Large intestine (tissue), 3 donors: ENCODE measurements around the gene TTI1. TPM values are rescaled to one million over a fixed set of nuclear protein-coding genes. Genes with fewer than 3 reads are reported as not detected.

Source experiments
- DNase-seq, 2 donors: peaks; one replicate each; pipeline versions ENCODE4 v3.0.0 to v3.0.0-alpha.2; 2013
- H3K27ac ChIP-seq: one replicate; pipeline ENCODE4 v1.5.1; 2013; ENCODE audit warnings: low read length
- H3K27me3 ChIP-seq: 2 replicates; pipeline ENCODE4 v1.6.1; 2013; ENCODE audit warnings: low read length; ENCODE audit not compliant: control insufficient read depth, insufficient read depth
- H3K36me3 ChIP-seq: 2 replicates; pipeline ENCODE4 v1.6.1; 2013; ENCODE audit warnings: low read length; ENCODE audit not compliant: control insufficient read depth, insufficient read depth
- H3K4me1 ChIP-seq: one replicate; pipeline ENCODE4 v1.6.1; 2013; ENCODE audit warnings: low read length; ENCODE audit not compliant: control insufficient read depth, insufficient read depth
- H3K4me3 ChIP-seq: one replicate; pipeline ENCODE4 v1.5.1; 2013; ENCODE audit warnings: low read length
- H3K9me3 ChIP-seq: one replicate; pipeline ENCODE4 v1.6.1; 2013; ENCODE audit warnings: mild to moderate bottlenecking, low read depth, low read length, moderate library complexity; ENCODE audit not compliant: control insufficient read depth
- WGBS: methylation state at CpG from one replicate; pipeline ENCODE4 v1.1.5; 2013; ENCODE audit warnings: low lambda C conversion rate; ENCODE audit not compliant: insufficient coverage; 5-methylcytosine and 5-hydroxymethylcytosine counted together
- polyA plus RNA-seq: library from polyadenylated mRNA; unstranded; fragments of 120-200 nt; gene quantifications from one replicate; pipeline ENCODE4 v1.2.1, GENCODE V29; 2013

Gene TTI1
- polyA plus RNA-seq, 1 donor = 20.3 TPM

GRCh38 chr20:38034108-38034649 is 923 bp upstream of the TTI1 start:
- peaks cover 12% of the 10 kb centered on the region for H3K36me3 ChIP-seq
- peak in 1 of 2 donors; percentile 11 for DNase-seq
- H3K4me1 ChIP-seq = peaks cover 17% of the 10 kb centered on the region
- H3K27ac ChIP-seq = peak overlapping the region; percentile 86
- WGBS = no CpG with 5 or more reads among the region's 14 CpGs
- H3K27me3 ChIP-seq = no peaks in the 10 kb centered on the region
- peak overlapping the region; percentile 92 for H3K4me3 ChIP-seq
- no peaks in the 10 kb centered on the region for H3K9me3 ChIP-seq

- no peaks in the 10 kb centered on the region for H3K27me3 ChIP-seq
- H3K36me3 ChIP-seq = peaks cover 12% of the 10 kb centered on the region
- peak overlapping the region; percentile 92 for H3K4me3 ChIP-seq
- H3K4me1 ChIP-seq = peaks cover 17% of the 10 kb centered on the region
- H3K9me3 ChIP-seq = no peaks in the 10 kb centered on the region
- peak overlapping the region; percentile 86 for H3K27ac ChIP-seq
- 10% methylated on average over 4 of the region's 28 CpGs for WGBS
- DNase-seq = peak in 1 of 2 donors; percentile 8
These were observed 499 bp downstream of the TTI1 start for GRCh38 chr20:38032585-38033329.

GRCh38 chr20:38031957-38032356 is 1.3 kb downstream of the TTI1 start:
- no peak overlapping the region for H3K27ac ChIP-seq
- 100% methylated on average over 1 of the region's 3 CpGs for WGBS
- H3K4me1 ChIP-seq = peaks cover 17% of the 10 kb centered on the region
- H3K36me3 ChIP-seq = peaks cover 12% of the 10 kb centered on the region
- H3K4me3 ChIP-seq = no peak overlapping the region
- H3K27me3 ChIP-seq = no peaks in the 10 kb centered on the region
- no peaks in the 10 kb centered on the region for H3K9me3 ChIP-seq
- no peak for DNase-seq

GRCh38 chr20:38029453-38029852 is 3.8 kb downstream of the TTI1 start:
- no peak for DNase-seq
- Histone ChIP-seq H3K4me3 (no peak overlapping the region), H3K36me3 (peaks cover 5% of the 10 kb centered on the region), H3K4me1 (peaks cover 3% of the 10 kb centered on the region), H3K27ac (no peak overlapping the region), H3K27me3 (no peaks in the 10 kb centered on the region), H3K9me3 (no peaks in the 10 kb centered on the region)
- WGBS = 79% methylated on average over 2 of the region's 3 CpGs

GRCh38 chr20:38024496-38024895 is 8.8 kb downstream of the TTI1 start:
- Histone ChIP-seq H3K36me3 (peaks cover 7% of the 10 kb centered on the region), H3K27me3 (no peaks in the 10 kb centered on the region), H3K27ac (no peak overlapping the region), H3K4me1 (no peaks in the 10 kb centered on the region), H3K9me3 (no peaks in the 10 kb centered on the region), H3K4me3 (no peak overlapping the region)
- no peak for DNase-seq
- WGBS = no CpG with 5 or more reads among the region's 5 CpGs

GRCh38 chr20:38023181-38024001 is 9.9 kb downstream of the TTI1 start:
- Histone ChIP-seq H3K4me1 (no peaks in the 10 kb centered on the region), H3K27ac (no peak overlapping the region), H3K9me3 (peaks cover 9% of the 10 kb centered on the region), H3K36me3 (peaks cover 13% of the 10 kb centered on the region), H3K27me3 (no peaks in the 10 kb centered on the region), H3K4me3 (no peak overlapping the region)
- 100% methylated on average over 2 of the region's 5 CpGs for WGBS
- DNase-seq = peak in 1 of 2 donors; percentile 9

GRCh38 chr20:38021087-38021772 is 12.0 kb downstream of the TTI1 start:
- peaks cover 15% of the 10 kb centered on the region for H3K9me3 ChIP-seq
- no CpG with 5 or more reads among the region's 2 CpGs for WGBS
- peaks cover 23% of the 10 kb centered on the region for H3K36me3 ChIP-seq
- no peak overlapping the region for H3K27ac ChIP-seq
- DNase-seq = no peak
- no peak overlapping the region for H3K4me3 ChIP-seq
- H3K4me1 ChIP-seq = no peaks in the 10 kb centered on the region
- H3K27me3 ChIP-seq = no peaks in the 10 kb centered on the region

GRCh38 chr20:38018385-38018784 is 14.9 kb downstream of the TTI1 start:
- DNase-seq = no peak
- no peaks in the 10 kb centered on the region for H3K27me3 ChIP-seq
- H3K36me3 ChIP-seq = peaks cover 32% of the 10 kb centered on the region
- peaks cover 15% of the 10 kb centered on the region for H3K9me3 ChIP-seq
- no peak overlapping the region for H3K4me3 ChIP-seq
- no peak overlapping the region for H3K27ac ChIP-seq
- WGBS = 100% methylated on average over 2 of the region's 2 CpGs
- no peaks in the 10 kb centered on the region for H3K4me1 ChIP-seq

- H3K27ac ChIP-seq = no peak overlapping the region
- peaks cover 15% of the 10 kb centered on the region for H3K9me3 ChIP-seq
- no peak for DNase-seq
- WGBS = no CpG with 5 or more reads among the region's 1 CpG
- no peaks in the 10 kb centered on the region for H3K4me1 ChIP-seq
- no peak overlapping the region for H3K4me3 ChIP-seq
- no peaks in the 10 kb centered on the region for H3K27me3 ChIP-seq
- H3K36me3 ChIP-seq = peaks cover 36% of the 10 kb centered on the region
These were observed 15.3 kb downstream of the TTI1 start for GRCh38 chr20:38017959-38018358.

GRCh38 chr20:38013887-38014286 is 19.4 kb downstream of the TTI1 start:
- DNase-seq = no peak
- WGBS = 83% methylated on average over 1 of the region's 2 CpGs
- peaks cover 67% of the 10 kb centered on the region for H3K36me3 ChIP-seq
- H3K27ac ChIP-seq = no peak overlapping the region
- H3K4me3 ChIP-seq = no peak overlapping the region
- no peaks in the 10 kb centered on the region for H3K27me3 ChIP-seq
- peaks cover 11% of the 10 kb centered on the region for H3K9me3 ChIP-seq
- no peaks in the 10 kb centered on the region for H3K4me1 ChIP-seq
